CD1c-positive myeloid dendritic cell (primary cell): ENCODE results near the gene ZNF197.
"Not testable (repeated sequence)": the region's sequence is repeated elsewhere in the genome, so short reads cannot be mapped to it uniquely, and the experiment has no call there.

Source experiments
- DNase-seq: peaks from one replicate; pipeline ENCODE4 v3.0.0-alpha.2; 2016; ENCODE audit errors: extremely low spot score

Gene ZNF197

DNA sequence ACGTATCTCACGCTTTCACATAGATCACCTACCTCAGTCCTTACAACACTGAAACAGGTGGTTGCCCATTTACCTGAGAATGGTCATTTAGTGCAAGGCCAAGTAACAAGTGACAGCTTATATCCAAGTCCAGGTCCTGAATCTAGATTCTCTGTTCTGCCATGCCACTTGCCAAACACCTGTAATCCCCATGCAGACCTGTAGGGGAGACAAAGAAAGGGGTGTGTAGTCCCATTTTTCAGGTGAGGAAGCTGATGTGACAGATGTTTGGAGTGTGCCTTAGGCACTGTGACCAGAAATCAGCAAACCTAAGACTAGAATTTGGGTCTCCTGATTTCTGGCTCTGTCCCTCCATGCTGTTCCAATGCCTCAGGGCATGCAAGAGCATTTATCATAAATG, 36.4 kb downstream of the ZNF197 start:
- DNase-seq, result no peak

- no peak for DNase-seq
Measured at GRCh38 chr3:44665173-44665572, 40.3 kb downstream of the ZNF197 start.

GRCh38 chr3:44666346-44666745, 41.5 kb downstream of the ZNF197 start:
- DNase-seq, result no peak

DNA sequence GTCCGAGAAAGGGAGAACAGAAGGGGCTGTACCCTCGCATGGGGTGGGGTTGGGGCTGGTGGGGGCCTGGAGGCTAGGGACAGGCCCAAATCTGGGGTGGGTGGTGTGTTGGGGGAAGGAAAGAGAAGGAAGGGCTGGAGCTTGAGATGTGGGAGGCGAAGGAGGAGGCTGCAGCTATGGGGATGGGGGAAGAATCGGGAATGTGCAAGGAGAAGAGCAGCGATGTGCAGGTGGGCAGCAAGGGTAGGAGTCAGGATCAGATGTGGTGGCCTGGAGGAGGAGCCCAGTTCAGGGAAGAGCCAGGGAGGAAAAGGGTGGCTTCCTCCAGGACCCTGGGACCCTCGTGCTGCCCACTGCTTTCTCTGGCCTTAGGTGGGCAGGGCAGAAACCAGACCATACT, 44.9 kb downstream of the ZNF197 start:
- DNase-seq, result no peak

DNA sequence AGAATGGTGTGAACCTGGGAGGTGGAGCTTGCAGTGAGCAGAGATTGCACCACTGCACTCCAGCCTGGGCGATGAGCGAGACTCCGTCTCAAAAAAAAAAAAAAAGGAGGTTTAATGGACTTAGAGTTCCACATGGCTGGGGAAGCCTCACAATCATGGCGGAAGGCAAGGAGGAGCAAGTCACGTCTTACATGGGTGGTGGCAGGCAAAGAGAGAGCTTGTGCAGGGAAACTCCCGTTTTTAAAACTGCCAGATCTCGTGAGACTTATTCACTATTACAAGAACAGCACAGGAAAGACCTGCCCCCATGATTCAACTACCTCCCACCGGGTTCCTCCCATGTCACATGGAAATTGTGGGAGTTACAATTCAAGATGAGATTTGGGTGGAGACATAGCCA, 48.6 kb downstream of the ZNF197 start:
- not testable (repeated sequence) for DNase-seq

- no peak for DNase-seq
Measured at GRCh38 chr3:44674211-44674610, 49.4 kb downstream of the ZNF197 start.

GRCh38 chr3:44678480-44679116, 53.8 kb downstream of the ZNF197 start:
- no peak for DNase-seq

DNA sequence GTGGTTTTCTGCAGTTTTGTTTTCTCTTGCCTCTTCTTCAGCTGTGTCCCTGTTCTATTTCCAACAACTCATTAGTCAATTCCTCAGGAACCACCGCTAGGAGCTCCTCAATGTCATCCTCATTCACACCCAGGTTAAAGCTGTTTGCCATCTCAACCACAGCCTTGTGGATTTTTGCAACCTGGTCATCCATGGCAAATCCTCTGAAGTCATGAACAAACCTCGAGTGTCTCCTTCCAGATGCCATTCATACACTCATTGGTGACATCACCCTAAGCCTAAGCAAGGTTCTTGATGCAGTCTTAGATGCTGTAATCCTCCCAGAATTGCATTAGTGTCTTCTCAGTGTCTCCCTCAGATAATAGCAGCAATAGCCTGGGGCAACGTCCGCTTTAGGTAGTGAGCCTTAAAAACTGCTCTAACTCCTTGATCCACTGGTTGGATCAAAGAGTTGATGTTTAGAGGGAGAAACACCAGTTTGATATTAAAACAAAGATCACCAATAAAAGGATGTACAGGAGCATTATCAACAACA, 56.2 kb downstream of the ZNF197 start:
- DNase-seq, result no peak

DNA sequence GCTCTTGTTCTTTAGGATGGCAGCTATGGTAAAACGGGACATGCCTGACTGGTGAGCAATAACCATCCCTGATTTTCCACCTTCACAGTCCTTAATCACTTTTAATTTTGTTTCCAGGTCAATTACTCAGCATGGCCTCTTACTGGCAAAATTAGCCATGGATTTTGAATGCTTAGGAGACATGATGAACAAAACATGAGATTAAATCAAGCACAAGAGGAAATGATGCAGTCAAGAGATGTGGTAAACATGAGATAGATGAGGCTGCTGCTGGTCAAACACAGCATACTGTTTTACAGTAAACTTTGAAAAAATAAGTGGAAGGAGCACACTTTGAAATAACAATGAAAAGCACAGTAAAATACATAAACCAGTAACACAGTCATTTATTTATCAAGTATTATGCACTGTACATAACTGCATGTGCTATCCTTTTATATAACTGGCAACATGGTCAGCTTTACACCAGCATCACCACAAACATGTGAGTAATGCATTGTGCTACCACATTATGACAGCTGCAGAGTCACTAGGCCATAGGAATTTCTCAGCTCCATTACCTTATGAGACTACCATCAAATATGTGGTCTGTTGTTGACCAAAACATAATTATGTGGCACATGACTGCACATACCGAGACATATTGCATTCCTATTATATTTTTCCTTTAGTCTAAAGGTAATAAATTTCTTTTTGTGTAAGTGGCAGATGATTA, 57.5 kb downstream of the ZNF197 start:
- DNase-seq, result no peak

GRCh38 chr3:44685128-44685800, 60.4 kb downstream of the ZNF197 start:
- peak; percentile 34 for DNase-seq

- no peak for DNase-seq
Measured at GRCh38 chr3:44687898-44688297, 63.1 kb downstream of the ZNF197 start.
